Measurements from ENCODE around the gene KCNK4. TPM values are rescaled to one million over a fixed set of nuclear protein-coding genes. Genes with fewer than 3 reads are reported as not detected.

The KCNK4 gene
- total RNA-seq, 1 donor from 2014 or later, result not detected

GRCh38 chr11:64298966-64299846 lies 8.1 kb downstream of the KCNK4 start:
- Mint-ChIP-seq H3K27me3 (peaks cover 74% of the 10 kb centered on the region), H3K4me3 (peak overlapping the region; percentile 73), H3K36me3 (no peaks in the 10 kb centered on the region), H3K27ac (no peak overlapping the region), H3K4me1 (ENCODE audit: unreplicated experiment) (peaks cover 6% of the 10 kb centered on the region), H3K9me3 (no peaks in the 10 kb centered on the region)
- DNase-seq (ENCODE audit: extremely low spot score, unreplicated experiment), result no peak
- TF ChIP-seq, protein P1, sequence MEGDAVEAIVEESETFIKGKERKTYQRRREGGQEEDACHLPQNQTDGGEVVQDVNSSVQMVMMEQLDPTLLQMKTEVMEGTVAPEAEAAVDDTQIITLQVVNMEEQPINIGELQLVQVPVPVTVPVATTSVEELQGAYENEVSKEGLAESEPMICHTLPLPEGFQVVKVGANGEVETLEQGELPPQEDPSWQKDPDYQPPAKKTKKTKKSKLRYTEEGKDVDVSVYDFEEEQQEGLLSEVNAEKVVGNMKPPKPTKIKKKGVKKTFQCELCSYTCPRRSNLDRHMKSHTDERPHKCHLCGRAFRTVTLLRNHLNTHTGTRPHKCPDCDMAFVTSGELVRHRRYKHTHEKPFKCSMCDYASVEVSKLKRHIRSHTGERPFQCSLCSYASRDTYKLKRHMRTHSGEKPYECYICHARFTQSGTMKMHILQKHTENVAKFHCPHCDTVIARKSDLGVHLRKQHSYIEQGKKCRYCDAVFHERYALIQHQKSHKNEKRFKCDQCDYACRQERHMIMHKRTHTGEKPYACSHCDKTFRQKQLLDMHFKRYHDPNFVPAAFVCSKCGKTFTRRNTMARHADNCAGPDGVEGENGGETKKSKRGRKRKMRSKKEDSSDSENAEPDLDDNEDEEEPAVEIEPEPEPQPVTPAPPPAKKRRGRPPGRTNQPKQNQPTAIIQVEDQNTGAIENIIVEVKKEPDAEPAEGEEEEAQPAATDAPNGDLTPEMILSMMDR (conservative IDR thresholded peaks at IDR 0.05), result no peak

GRCh38 chr11:64299847-64300648 lies 8.9 kb downstream of the KCNK4 start, which contains the start of gene CATSPERZ:
TSS of gene CATSPERZ (plus strand) at chr11:64300358. CDS start at chr11:64300411, 53 bp downstream.
- no peak for DNase-seq (ENCODE audit: extremely low spot score, unreplicated experiment)
- TF ChIP-seq, protein P1 (conservative IDR thresholded peaks at IDR 0.05), result no peak
- peak within 1 kb of the TSS; percentile 80 for H3K4me3 Mint-ChIP-seq
- peaks cover 65% of the 10 kb centered on the region for H3K27me3 Mint-ChIP-seq
- peaks cover 9% of the 10 kb centered on the region for H3K4me1 Mint-ChIP-seq (ENCODE audit: unreplicated experiment)
- no peaks in the 10 kb centered on the region for H3K36me3 Mint-ChIP-seq
- no peaks in the 10 kb centered on the region for H3K9me3 Mint-ChIP-seq
- peak within 1 kb of the TSS; percentile 76 for H3K27ac Mint-ChIP-seq

DNA sequence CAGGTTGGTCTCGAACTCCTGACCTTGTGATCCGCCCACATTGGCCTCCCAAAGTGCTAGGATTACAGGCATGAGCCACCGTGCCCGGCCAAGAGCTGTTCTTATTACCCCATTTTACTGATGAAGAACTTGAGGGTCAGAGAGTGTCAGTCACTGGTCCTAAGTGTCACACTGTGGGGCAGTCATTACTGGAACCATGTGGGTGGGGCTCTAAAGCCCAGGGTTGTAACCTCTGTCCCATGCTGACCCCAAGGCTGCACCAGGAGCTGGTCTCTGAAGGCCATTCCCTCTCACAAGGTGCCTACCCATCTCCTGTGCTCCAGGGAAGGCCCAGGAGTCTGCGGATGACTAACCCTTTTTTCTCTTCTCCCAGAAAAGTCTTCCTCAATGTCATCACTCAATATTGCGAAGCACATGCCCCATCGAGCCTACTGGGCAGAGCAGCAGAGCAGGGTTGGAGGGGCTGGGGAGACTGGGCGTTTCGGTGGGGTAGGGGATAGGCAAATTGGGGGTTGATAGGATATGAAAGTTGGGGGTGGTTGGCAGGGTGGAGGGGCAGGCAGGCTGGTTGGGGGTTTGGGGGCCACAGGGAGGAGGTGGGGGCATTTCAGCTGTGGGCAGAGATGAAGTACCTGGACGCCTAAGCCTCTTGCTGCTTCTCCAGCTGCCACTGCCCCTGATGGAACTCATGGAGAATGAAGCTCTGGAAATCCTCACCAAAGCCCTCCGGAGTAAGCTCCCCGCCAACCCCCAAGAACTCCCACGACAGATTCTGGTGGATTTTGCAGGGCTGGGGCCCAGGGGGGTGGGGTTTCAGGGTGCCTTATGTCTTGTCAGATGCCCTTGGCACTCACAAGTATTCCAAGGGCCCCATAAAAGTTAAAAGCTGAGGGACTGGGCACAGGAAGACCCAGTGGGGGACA lies 12.3 kb downstream of the KCNK4 start:
- no peaks in the 10 kb centered on the region for H3K36me3 Mint-ChIP-seq
- H3K27me3 Mint-ChIP-seq, result peaks cover 32% of the 10 kb centered on the region
- H3K9me3 Mint-ChIP-seq, result no peaks in the 10 kb centered on the region
- peaks cover 20% of the 10 kb centered on the region for H3K4me1 Mint-ChIP-seq (ENCODE audit: unreplicated experiment)
- no peak overlapping the region for H3K27ac Mint-ChIP-seq
- DNase-seq (ENCODE audit: extremely low spot score, unreplicated experiment), result no peak
- TF ChIP-seq, protein P1 (conservative IDR thresholded peaks at IDR 0.05), result no peak
- H3K4me3 Mint-ChIP-seq, result peak overlapping the region; percentile 93

DNA sequence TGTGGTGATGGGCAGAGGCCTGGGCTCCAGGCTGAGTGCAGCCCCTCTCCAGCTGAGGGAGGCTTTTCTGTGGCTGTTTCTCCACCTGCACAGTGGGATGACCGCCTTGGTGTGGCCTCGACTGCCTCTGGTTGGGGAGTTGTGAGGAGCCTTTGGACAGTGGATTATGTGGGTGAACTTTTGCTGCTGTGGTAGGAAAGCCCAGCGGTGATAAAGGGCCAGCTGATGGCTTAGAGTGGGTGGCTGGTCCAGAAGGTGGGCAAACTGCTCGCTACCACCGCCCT lies 12.9 kb downstream of the KCNK4 start:
- H3K4me3 Mint-ChIP-seq, result peak overlapping the region; percentile 93
- no peak for DNase-seq (ENCODE audit: extremely low spot score, unreplicated experiment)
- H3K27ac Mint-ChIP-seq, result peak overlapping the region; percentile 99
- no peaks in the 10 kb centered on the region for H3K36me3 Mint-ChIP-seq
- H3K27me3 Mint-ChIP-seq, result peaks cover 26% of the 10 kb centered on the region
- TF ChIP-seq, protein P1 (conservative IDR thresholded peaks at IDR 0.05), result no peak
- H3K4me1 Mint-ChIP-seq (ENCODE audit: unreplicated experiment), result peaks cover 20% of the 10 kb centered on the region
- H3K9me3 Mint-ChIP-seq, result no peaks in the 10 kb centered on the region

All from type B pancreatic cell (in vitro differentiated cells).